DND-41 (cell line): ENCODE measurements around the gene THSD7B.

Experiments
- ATAC-seq: fragments of 200-7000 bp; cut with Tn5 transposase; 3 replicates; pipeline ENCODE4 v1.9.1; 2021; ENCODE audit warnings: low read depth; ENCODE audit not compliant: insufficient read depth
- DNase-seq: peaks from one replicate; pipeline ENCODE4 v3.0.0-alpha.2; 2020
- H2AFZ ChIP-seq: 2 replicates; pipeline ENCODE4 v1.6.0; 2012; ENCODE audit warnings: low read depth, low read length
- H3K27ac ChIP-seq: 2 replicates; pipeline ENCODE4 v1.5.1; 2012; ENCODE audit warnings: low read length, inconsistent platforms
- H3K27me3 ChIP-seq: fragments of 200-600 bp; sonication (generic); 2 replicates; pipeline ENCODE4 v1.6.0; 2012; ENCODE audit warnings: low read length, mild to moderate bottlenecking, inconsistent platforms; ENCODE audit not compliant: insufficient read depth, poor library complexity
- H3K36me3 ChIP-seq: 2 replicates; pipeline ENCODE4 v1.5.1; 2012; ENCODE audit warnings: low read length, inconsistent platforms; ENCODE audit not compliant: insufficient read depth
- H3K4me1 ChIP-seq: 2 replicates; pipeline ENCODE4 v1.5.1; 2012; ENCODE audit warnings: mild to moderate bottlenecking, low read length; ENCODE audit not compliant: insufficient read depth
- H3K4me2 ChIP-seq: 2 replicates; pipeline ENCODE4 v1.6.0; 2012; ENCODE audit warnings: mild to moderate bottlenecking, moderate library complexity, low read length, inconsistent platforms; ENCODE audit not compliant: insufficient read depth
- H3K4me3 ChIP-seq, 2 experiments: fragments of 200-600 bp in 1 of 2; shearing (Covaris generic) in 1 of 2; 2 replicates each; pipeline ENCODE4 v1.5.1; 2012 to 2016; ENCODE audit warnings: inconsistent platforms in 2 of 2, low read length in 2 of 2, mild to moderate bottlenecking in 2 of 2, low read depth in 1 of 2, moderate library complexity in 1 of 2
- H3K79me2 ChIP-seq: 2 replicates; pipeline ENCODE4 v1.6.0; 2012; ENCODE audit warnings: low read length, inconsistent platforms; ENCODE audit not compliant: insufficient read depth
- H3K9ac ChIP-seq: 2 replicates; pipeline ENCODE4 v1.6.0; 2012; ENCODE audit warnings: low read depth, mild to moderate bottlenecking, inconsistent platforms, low read length, moderate library complexity
- H3K9me3 ChIP-seq: 2 replicates; pipeline ENCODE4 v1.5.1; 2012; ENCODE audit warnings: low read length, moderate library complexity, mild to moderate bottlenecking, inconsistent platforms; ENCODE audit not compliant: insufficient read depth, severe bottlenecking
- H4K20me1 ChIP-seq: 2 replicates; pipeline ENCODE4 v1.6.0; 2012; ENCODE audit warnings: low read length; ENCODE audit not compliant: insufficient read depth
- EZH2 ChIP-seq: IDR thresholded peaks from 3 replicates; pipeline ENCODE4 v1.6.1; 2012; ENCODE audit warnings: borderline replicate concordance, low read depth, mild to moderate bottlenecking, moderate library complexity, low read length, inconsistent platforms; ENCODE audit not compliant: severe bottlenecking
- TF ChIP-seq, protein P1 (sequence below): IDR thresholded peaks from 2 replicates; pipeline ENCODE4 v1.5.1; 2012; ENCODE audit warnings: borderline replicate concordance, low read length, moderate library complexity, mild to moderate bottlenecking; ENCODE audit not compliant: poor library complexity, severe bottlenecking; ENCODE audit errors: extremely low read depth

The THSD7B gene

DNA sequence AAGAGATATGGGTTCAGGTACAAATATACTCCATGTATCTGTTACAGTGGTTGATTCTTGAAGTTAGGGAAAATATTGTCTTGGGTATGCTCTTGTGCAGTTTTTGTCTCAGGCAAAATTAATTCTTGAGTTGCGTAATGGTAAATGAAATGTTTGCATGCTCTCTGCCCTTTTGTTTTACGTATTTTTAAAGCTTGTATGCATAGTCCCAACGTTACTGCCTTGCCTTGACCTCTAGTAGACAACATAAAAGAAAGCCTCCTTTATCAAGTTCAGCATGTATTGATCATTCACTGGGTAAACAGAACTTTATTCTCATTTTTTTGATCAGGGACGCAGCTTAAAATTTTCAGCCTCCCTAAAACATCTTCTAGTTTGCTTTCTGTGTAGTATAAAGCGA, 283.1 kb downstream of the THSD7B start:
- no peaks in the 10 kb centered on the region for H3K36me3 ChIP-seq

DNA sequence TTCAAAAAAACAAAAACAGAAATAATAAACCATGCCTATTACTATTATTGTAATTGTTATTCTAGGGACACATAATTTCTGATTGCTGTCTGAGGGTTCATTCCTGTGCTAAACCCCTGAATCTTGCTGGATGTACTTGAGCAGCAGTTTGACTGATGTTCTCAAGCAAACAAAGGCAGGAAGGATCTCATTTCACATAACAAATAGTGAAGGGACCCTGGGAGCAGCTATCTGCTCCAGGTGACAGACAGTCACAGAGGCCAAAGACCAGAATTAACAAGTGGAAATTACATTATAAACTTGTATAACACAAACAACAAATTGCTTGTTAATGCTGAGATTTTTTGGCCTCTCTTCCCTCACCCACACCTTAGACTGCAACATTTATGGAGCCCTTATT, 284.2 kb downstream of the THSD7B start:
- no peaks in the 10 kb centered on the region for H4K20me1 ChIP-seq
- no peak for DNase-seq
- H3K4me1 ChIP-seq, result no peaks in the 10 kb centered on the region
- no peak for TF ChIP-seq EZH2
- TF ChIP-seq, protein P1, sequence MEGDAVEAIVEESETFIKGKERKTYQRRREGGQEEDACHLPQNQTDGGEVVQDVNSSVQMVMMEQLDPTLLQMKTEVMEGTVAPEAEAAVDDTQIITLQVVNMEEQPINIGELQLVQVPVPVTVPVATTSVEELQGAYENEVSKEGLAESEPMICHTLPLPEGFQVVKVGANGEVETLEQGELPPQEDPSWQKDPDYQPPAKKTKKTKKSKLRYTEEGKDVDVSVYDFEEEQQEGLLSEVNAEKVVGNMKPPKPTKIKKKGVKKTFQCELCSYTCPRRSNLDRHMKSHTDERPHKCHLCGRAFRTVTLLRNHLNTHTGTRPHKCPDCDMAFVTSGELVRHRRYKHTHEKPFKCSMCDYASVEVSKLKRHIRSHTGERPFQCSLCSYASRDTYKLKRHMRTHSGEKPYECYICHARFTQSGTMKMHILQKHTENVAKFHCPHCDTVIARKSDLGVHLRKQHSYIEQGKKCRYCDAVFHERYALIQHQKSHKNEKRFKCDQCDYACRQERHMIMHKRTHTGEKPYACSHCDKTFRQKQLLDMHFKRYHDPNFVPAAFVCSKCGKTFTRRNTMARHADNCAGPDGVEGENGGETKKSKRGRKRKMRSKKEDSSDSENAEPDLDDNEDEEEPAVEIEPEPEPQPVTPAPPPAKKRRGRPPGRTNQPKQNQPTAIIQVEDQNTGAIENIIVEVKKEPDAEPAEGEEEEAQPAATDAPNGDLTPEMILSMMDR, result no peak
- ATAC-seq, result no peak
- no peaks in the 10 kb centered on the region for H3K36me3 ChIP-seq
- H3K79me2 ChIP-seq, result no peaks in the 10 kb centered on the region
- no peaks in the 10 kb centered on the region for H3K27me3 ChIP-seq
- no peak overlapping the region for H2AFZ ChIP-seq
- no peak overlapping the region for H3K4me2 ChIP-seq
- no peak overlapping the region for H3K9ac ChIP-seq
- H3K9me3 ChIP-seq, result no peaks in the 10 kb centered on the region
- H3K27ac ChIP-seq, result no peak overlapping the region
- no peak overlapping the region for H3K4me3 ChIP-seq

More for the DNA sequence above, 283.1 kb downstream of the THSD7B start:
- Histone ChIP-seq H3K4me2 (no peak overlapping the region), H3K27me3 (no peaks in the 10 kb centered on the region), H3K79me2 (no peaks in the 10 kb centered on the region), H3K9ac (no peak overlapping the region), H3K9me3 (no peaks in the 10 kb centered on the region), H3K4me3 (no peak overlapping the region), H3K27ac (no peak overlapping the region), H3K4me1 (no peaks in the 10 kb centered on the region), H4K20me1 (no peaks in the 10 kb centered on the region), H2AFZ (no peak overlapping the region)
- ATAC-seq (no peak), DNase-seq (no peak)
- TF ChIP-seq, protein P1, result no peak
- no peak for TF ChIP-seq EZH2

DNA sequence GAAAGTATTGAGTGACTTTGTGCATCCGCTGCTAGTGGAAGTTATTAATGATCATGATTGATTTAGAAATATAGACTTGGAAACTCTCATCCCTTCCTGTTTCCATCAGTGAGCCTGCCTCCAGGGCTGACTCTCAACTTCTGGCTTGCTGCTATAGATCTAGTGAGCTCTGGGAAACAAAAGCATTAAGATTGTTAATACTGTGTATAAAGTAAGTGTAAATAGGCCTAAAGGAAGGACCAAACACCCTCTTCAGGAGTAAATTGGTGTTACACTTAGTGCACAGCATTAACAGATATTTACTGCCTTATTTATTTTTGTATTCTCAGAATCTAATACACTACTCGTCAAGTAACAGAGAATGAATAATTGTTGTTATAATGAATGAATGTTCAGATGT, 285.6 kb downstream of the THSD7B start:
- H3K4me1 ChIP-seq, result no peaks in the 10 kb centered on the region
- no peak for TF ChIP-seq EZH2
- TF ChIP-seq, protein P1, result peak; percentile 31
- no peaks in the 10 kb centered on the region for H3K36me3 ChIP-seq
- no peaks in the 10 kb centered on the region for H3K9me3 ChIP-seq
- H4K20me1 ChIP-seq, result no peaks in the 10 kb centered on the region
- H3K4me2 ChIP-seq, result no peak overlapping the region
- no peak overlapping the region for H2AFZ ChIP-seq
- DNase-seq (no peak), ATAC-seq (no peak)
- no peaks in the 10 kb centered on the region for H3K27me3 ChIP-seq
- no peak overlapping the region for H3K27ac ChIP-seq
- no peaks in the 10 kb centered on the region for H3K79me2 ChIP-seq
- no peak overlapping the region for H3K4me3 ChIP-seq
- no peak overlapping the region for H3K9ac ChIP-seq
